Spinal cord (tissue), 10 donors: ENCODE data around the gene AMDHD2. TPM values are rescaled to one million over a fixed set of nuclear protein-coding genes. Genes with fewer than 3 reads are reported as not detected.

ENCODE experiments used
- DNase-seq, 6 donors: peaks; one replicate each; pipeline versions ENCODE4 v3.0.0 to v3.0.0-alpha.2; 2013 to 2015; ENCODE audit warnings: low spot score in 6 of 6, low read depth in 4 of 6
- H3K27ac ChIP-seq: one replicate; pipeline ENCODE4 v1.5.1; 2013; ENCODE audit warnings: low read depth, low read length, control low read depth
- H3K27me3 ChIP-seq: one replicate; pipeline ENCODE4 v1.6.1; 2013; ENCODE audit warnings: low read length; ENCODE audit not compliant: control insufficient read depth, insufficient read depth
- H3K36me3 ChIP-seq: one replicate; pipeline ENCODE4 v1.6.1; 2013; ENCODE audit warnings: low read length; ENCODE audit not compliant: control insufficient read depth, insufficient read depth
- H3K4me1 ChIP-seq: one replicate; pipeline ENCODE4 v1.6.1; 2013; ENCODE audit warnings: low read length; ENCODE audit not compliant: control insufficient read depth, insufficient read depth
- H3K4me3 ChIP-seq: one replicate; pipeline ENCODE4 v1.5.1; 2013; ENCODE audit warnings: low read depth, low read length, control low read depth
- H3K9me3 ChIP-seq: one replicate; pipeline ENCODE4 v1.6.1; 2013; ENCODE audit warnings: low read length; ENCODE audit not compliant: control insufficient read depth, insufficient read depth
- WGBS: methylation state at CpG from one replicate; pipeline ENCODE4 v1.1.5; 2013; ENCODE audit warnings: missing lambda C conversion rate; ENCODE audit not compliant: insufficient coverage; 5-methylcytosine and 5-hydroxymethylcytosine counted together
- polyA plus RNA-seq, 2 donors: library from polyadenylated mRNA; unstranded; fragments of 120-200 nt; gene quantifications; one replicate each; pipeline ENCODE4 v1.2.1, GENCODE V29; 2013; ENCODE audit not compliant: insufficient read length in 2 of 2
- total RNA-seq, 2 donors: library from RNA; depleted of rRNA in 1 of 2; stranded (reverse); fragments of 120-200 nt in 1 of 2; fragments of >200 nt in 1 of 2; gene quantifications; one replicate each; pipeline versions ENCODE4 v1.2.3 to v1.2.4, GENCODE V29; 2013 to 2014
- donor health status: healthy.

AMDHD2 gene
- total and polyA plus RNA-seq, 4 donors, result 15.4 to 39.1 (median 31.1) TPM

DNA sequence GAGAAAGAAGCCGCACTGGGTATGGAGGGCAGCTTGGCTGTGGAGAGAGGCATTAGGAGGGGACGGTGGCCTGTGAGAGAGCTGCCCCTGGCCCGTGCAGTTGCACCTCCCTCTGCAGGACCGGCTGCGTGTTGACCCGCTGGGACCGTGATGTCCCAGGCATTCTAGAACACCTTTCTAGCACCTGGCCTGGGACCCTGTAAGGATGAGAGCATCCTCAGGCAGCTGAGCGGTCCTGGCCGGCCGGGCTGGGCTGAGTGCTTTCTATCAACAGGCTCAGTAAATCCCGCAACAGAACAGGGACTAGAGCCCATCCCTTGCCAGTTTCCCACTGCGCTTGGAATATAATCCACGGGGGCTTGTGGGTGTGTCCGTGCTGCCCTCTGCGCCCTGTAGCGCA lies 30.6 kb upstream of the AMDHD2 start:
- Histone ChIP-seq H3K36me3 (peaks cover 54% of the 10 kb centered on the region), H3K27ac (no peak overlapping the region), H3K4me3 (no peak overlapping the region), H3K27me3 (no peaks in the 10 kb centered on the region), H3K4me1 (peaks cover 34% of the 10 kb centered on the region), H3K9me3 (no peaks in the 10 kb centered on the region)
- DNase-seq, result no peak
- WGBS, result 91% methylated on average over 16 of the region's 16 CpGs

GRCh38 chr16:2490190-2491105 lies 29.7 kb upstream of the AMDHD2 start:
- Histone ChIP-seq H3K36me3 (peaks cover 50% of the 10 kb centered on the region), H3K4me1 (peaks cover 32% of the 10 kb centered on the region), H3K9me3 (no peaks in the 10 kb centered on the region), H3K27me3 (no peaks in the 10 kb centered on the region), H3K27ac (no peak overlapping the region), H3K4me3 (no peak overlapping the region)
- 70% methylated on average over 12 of the region's 23 CpGs for WGBS
- no peak for DNase-seq

GRCh38 chr16:2492292-2492691 lies 27.9 kb upstream of the AMDHD2 start:
- no peak for DNase-seq
- no peak overlapping the region for H3K27ac ChIP-seq

DNA sequence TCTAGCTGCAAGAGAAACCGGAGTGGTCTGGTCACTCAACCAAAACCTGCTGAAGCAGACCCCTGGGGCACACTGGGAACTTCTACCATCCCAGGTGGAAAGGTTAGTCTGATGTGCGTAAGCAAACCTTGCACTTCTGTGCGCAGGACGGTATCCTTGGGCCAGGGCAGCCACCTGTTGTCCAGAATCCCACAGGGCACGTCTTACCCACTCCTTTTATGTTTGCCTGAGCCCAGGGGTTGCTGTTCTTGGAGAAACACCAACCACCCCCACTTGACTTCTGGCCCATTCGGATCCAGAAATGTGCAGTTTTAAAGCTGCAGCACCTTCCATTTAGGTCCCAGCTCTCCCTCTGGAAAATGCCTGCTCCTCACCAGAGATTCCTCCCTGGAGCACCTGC lies 26.6 kb upstream of the AMDHD2 start:
- peaks cover 58% of the 10 kb centered on the region for H3K36me3 ChIP-seq
- peak in 1 of 6 donors; percentile 47 for DNase-seq
- H3K27me3 ChIP-seq, result no peaks in the 10 kb centered on the region
- H3K9me3 ChIP-seq, result no peaks in the 10 kb centered on the region
- H3K27ac ChIP-seq, result no peak overlapping the region
- no peak overlapping the region for H3K4me3 ChIP-seq
- 87% methylated on average over 6 of the region's 6 CpGs for WGBS
- peaks cover 10% of the 10 kb centered on the region for H3K4me1 ChIP-seq

More at GRCh38 chr16:2492292-2492691, 27.9 kb upstream of the AMDHD2 start:
- H3K36me3 ChIP-seq, result peaks cover 50% of the 10 kb centered on the region
- H3K4me1 ChIP-seq, result peaks cover 16% of the 10 kb centered on the region
- no peaks in the 10 kb centered on the region for H3K27me3 ChIP-seq
- 90% methylated on average over 13 of the region's 13 CpGs for WGBS
- no peak overlapping the region for H3K4me3 ChIP-seq
- no peaks in the 10 kb centered on the region for H3K9me3 ChIP-seq

- WGBS, result no CpG with 5 or more reads among the region's 5 CpGs
- Histone ChIP-seq H3K27ac (no peak overlapping the region), H3K4me1 (peaks cover 14% of the 10 kb centered on the region), H3K27me3 (no peaks in the 10 kb centered on the region), H3K36me3 (peaks cover 66% of the 10 kb centered on the region), H3K9me3 (no peaks in the 10 kb centered on the region), H3K4me3 (no peak overlapping the region)
- no peak for DNase-seq
These were observed 25.6 kb upstream of the AMDHD2 start for GRCh38 chr16:2494616-2495015.

DNA sequence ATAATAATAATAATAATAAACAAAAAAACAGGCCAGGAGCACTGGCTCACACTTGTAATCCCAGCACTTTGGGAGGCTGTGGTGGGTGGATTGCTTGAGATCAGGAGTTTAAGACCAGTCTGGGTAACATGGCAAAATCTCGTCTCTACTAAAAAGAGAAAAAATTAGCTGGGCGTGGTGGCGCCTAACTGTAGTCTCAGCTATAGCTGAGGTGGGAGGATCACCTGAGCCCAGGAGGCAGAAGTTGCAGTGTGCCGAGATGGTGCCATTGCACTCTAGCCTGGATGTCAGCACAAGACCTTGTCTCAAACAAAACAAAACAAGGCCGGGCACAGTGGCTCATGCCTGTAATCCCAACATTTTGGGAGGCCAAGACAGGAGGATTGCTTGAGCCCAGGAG lies 25.1 kb upstream of the AMDHD2 start:
- H3K4me1 ChIP-seq, result peaks cover 14% of the 10 kb centered on the region
- no peaks in the 10 kb centered on the region for H3K9me3 ChIP-seq
- 93% methylated on average over 5 of the region's 5 CpGs for WGBS
- H3K27me3 ChIP-seq, result no peaks in the 10 kb centered on the region
- peaks cover 66% of the 10 kb centered on the region for H3K36me3 ChIP-seq
- no peak overlapping the region for H3K27ac ChIP-seq
- no peak overlapping the region for H3K4me3 ChIP-seq
- no peak for DNase-seq

DNA sequence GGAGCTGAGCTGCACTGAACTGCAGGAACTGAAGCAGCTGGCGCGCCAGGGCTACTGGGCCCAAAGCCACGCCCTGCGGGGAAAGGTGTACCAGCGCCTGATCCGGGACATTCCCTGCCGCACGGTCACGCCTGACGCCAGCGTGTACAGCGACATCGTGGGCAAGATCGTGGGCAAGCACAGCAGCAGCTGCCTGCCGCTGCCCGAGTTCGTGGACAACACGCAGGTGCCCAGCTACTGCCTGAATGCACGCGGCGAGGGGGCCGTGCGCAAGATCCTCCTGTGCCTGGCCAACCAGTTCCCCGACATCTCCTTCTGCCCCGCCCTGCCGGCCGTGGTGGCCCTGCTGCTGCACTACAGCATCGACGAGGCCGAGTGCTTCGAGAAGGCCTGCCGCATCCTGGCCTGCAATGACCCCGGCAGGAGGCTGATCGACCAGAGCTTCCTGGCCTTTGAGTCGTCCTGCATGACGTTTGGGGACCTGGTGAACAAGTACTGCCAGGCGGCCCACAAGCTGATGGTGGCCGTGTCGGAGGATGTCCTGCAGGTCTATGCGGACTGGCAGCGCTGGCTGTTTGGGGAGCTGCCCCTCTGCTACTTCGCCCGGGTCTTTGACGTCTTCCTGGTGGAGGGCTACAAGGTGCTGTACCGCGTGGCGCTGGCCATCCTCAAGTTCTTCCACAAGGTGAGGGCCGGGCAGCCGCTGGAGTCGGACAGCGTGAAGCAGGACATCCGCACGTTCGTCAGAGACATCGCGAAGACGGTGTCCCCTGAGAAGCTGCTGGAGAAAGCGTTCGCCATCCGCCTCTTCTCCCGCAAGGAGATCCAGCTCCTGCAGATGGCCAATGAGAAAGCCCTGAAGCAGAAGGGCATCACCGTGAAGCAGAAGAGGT lies 23.7 kb upstream of the AMDHD2 start:
- H3K27me3 ChIP-seq, result no peaks in the 10 kb centered on the region
- whole genome bisulfite sequencing, result 94% methylated on average over 62 of the region's 62 CpGs
- H3K9me3 ChIP-seq, result no peaks in the 10 kb centered on the region
- H3K27ac ChIP-seq, result no peak overlapping the region
- DNase-seq, result no peak
- H3K4me3 ChIP-seq, result no peak overlapping the region
- H3K4me1 ChIP-seq, result peaks cover 14% of the 10 kb centered on the region
- peaks cover 73% of the 10 kb centered on the region for H3K36me3 ChIP-seq

DNA sequence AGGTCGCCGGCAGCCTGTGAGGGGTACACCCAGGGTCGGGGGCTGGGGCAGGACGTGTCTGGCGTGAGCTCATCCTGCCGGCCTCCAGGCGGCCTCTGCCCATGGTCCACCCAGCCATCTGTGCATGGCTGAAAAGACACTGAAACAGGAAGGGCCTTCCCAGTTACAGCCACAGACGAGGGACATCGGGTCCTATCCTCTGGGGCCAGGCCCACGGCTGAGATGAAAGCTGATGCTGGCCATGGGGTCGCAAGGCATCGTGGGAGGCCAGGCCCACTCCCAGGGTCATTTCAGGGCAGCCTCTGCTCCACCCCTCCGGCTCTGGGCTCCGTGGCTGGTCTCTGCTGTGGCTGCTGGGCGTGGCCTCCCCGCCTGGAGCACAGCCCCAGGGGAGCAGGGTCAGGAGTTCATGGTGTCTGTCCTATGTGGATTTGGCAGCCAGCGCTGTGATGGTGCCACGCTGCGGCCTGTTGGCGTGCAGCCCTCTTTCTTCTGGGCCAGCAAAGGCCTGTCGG lies 23.0 kb upstream of the AMDHD2 start:
- H3K9me3 ChIP-seq, result no peaks in the 10 kb centered on the region
- H3K4me3 ChIP-seq, result no peak overlapping the region
- no peak for DNase-seq
- peaks cover 21% of the 10 kb centered on the region for H3K4me1 ChIP-seq
- peaks cover 73% of the 10 kb centered on the region for H3K36me3 ChIP-seq
- H3K27me3 ChIP-seq, result no peaks in the 10 kb centered on the region
- H3K27ac ChIP-seq, result no peak overlapping the region
- WGBS, result 73% methylated on average over 19 of the region's 21 CpGs

GRCh38 chr16:2497695-2498484 lies 22.3 kb upstream of the AMDHD2 start:
- Histone ChIP-seq H3K9me3 (no peaks in the 10 kb centered on the region), H3K4me1 (peaks cover 28% of the 10 kb centered on the region), H3K27me3 (no peaks in the 10 kb centered on the region), H3K4me3 (no peak overlapping the region), H3K27ac (no peak overlapping the region), H3K36me3 (peaks cover 77% of the 10 kb centered on the region)
- WGBS, result 92% methylated on average over 26 of the region's 26 CpGs
- no peak for DNase-seq
